GM20000 (cell line): ENCODE measurements around the gene TOLLIP.

ENCODE experiments used
- DNase-seq: peaks from one replicate; pipeline ENCODE4 v3.0.0; 2012; ENCODE audit warnings: low spot score
- TF ChIP-seq, protein P1 (sequence below): IDR thresholded peaks from 2 replicates; pipeline ENCODE4 v1.5.1; 2012; ENCODE audit warnings: mild to moderate bottlenecking, control low read depth; ENCODE audit errors: extremely low read depth, missing control alignments

TOLLIP gene

DNA sequence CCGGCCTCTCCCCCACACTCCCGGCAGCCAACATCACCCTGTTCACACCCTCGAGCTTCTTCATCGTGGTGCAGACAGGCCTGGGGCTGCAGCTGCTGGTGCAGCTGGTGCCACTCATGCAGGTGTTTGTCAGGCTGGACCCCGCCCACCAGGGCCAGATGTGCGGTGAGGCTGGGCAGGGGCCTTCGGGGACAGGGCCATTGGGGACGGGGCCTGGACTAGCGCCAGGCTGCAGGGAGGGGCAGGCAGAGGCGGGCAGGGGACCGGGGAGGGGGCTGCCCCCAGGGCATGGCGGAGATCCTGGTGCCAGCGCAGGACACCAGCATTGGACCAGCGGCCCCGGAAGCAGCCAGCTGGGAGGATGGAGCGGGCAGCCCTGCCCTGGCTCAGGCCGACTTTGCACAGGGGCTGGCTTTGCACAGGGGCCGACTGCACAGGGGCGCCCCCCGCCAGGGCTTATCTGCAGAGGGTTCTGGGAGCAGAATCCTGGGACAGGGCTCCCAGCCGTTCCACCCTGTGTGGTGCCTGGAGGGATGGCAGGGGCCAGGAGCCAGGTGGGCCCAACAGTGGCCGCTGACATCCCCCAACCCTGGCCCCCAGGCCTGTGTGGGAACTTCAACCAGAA, 77.9 kb downstream of the TOLLIP start:
- DNase-seq, result peak; percentile 32
- TF ChIP-seq, protein P1, sequence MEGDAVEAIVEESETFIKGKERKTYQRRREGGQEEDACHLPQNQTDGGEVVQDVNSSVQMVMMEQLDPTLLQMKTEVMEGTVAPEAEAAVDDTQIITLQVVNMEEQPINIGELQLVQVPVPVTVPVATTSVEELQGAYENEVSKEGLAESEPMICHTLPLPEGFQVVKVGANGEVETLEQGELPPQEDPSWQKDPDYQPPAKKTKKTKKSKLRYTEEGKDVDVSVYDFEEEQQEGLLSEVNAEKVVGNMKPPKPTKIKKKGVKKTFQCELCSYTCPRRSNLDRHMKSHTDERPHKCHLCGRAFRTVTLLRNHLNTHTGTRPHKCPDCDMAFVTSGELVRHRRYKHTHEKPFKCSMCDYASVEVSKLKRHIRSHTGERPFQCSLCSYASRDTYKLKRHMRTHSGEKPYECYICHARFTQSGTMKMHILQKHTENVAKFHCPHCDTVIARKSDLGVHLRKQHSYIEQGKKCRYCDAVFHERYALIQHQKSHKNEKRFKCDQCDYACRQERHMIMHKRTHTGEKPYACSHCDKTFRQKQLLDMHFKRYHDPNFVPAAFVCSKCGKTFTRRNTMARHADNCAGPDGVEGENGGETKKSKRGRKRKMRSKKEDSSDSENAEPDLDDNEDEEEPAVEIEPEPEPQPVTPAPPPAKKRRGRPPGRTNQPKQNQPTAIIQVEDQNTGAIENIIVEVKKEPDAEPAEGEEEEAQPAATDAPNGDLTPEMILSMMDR, result no peak

DNA sequence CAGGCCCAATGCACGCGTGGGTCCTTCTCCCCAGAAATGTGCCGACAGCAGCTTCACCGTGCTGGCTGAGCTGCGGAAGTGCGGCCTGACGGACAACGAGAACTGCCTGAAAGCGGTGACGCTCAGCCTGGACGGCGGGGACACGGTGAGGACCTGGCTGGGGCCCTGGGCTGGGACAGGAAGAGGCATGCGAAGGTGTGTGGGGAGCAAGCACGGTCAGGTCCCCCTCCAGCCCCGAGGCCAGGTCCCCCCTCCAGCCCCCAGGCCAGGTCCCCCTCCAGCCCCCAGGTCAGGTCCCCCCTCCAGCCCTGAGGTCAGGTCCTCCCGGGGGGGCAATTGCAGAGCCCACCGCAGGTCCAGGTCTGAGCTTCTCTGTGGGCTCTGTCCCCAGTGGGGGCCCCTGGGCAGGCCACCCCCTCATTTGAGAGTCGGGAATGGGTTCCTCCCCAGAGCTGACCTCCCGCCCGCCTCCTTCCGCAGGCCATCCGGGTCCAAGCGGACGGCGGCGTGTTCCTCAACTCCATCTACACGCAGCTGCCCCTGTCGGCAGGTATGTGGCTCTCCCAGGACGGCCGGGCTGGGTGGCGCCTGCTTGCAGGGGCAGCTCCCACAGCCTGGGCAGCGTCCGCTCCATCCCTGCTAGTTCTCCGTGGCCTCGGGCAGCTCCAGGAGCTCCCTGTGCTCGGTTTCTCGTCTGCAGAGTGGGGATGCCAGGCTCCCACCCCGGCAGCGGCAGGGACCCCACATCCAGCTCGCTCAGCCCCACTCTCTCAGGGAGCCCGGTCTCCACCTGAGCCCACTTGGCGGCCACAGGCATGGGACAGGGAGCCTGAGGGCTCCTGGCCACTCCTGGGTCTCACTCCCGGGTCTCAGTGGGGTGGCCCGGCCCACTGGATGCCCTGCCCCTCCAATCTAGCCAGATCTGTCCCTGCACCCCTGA, 78.7 kb downstream of the TOLLIP start:
- TF ChIP-seq, protein P1, result no peak
- peak; percentile 42 for DNase-seq

DNA sequence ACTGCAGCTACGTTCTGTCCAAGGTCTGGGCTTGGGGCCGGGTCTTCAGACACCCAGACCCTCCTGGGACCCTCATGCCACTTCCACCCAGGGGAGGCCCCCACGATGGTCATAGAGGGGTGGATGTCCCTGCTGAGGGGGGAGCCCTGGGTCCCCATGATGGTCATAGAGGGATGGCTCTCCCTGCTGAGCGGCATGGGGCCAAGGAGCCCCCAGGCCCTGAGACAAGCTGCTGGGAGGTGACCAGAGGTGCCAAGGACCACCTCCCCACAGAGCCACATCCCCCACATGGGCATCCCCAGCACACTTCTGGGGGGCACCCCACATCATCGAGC, 79.3 kb downstream of the TOLLIP start:
- peak; percentile 41 for DNase-seq
- TF ChIP-seq, protein P1, result no peak

DNA sequence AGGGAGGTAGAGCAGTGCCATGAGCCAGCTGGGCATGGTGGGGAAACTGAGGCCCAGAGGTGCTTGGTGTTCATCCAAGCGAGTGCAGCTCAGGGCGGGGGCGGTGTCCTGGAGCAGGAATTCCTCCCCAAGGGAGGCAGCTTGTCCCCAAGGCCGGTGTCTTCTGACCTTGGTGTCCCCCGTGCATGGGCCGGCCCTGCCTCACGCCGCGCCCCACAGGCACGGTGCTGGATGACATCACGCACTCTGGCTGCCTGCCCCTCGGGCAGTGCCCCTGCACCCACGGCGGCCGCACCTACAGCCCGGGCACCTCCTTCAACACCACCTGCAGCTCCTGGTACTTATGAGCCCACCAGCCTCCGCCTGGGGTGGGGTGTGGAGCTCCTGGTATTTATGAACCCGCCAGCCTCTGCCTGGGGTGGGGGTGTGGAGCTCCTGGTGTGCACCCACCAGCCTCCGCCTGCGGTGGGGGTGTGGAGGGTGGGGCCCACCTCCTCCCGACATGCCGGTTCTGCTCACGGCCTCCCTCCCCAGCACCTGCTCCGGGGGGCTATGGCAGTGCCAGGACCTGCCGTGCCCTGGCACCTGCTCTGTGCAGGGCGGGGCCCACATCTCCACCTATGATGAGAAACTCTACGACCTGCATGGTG, 79.8 kb downstream of the TOLLIP start:
- TF ChIP-seq, protein P1, result no peak
- DNase-seq, result peak; percentile 34

DNA sequence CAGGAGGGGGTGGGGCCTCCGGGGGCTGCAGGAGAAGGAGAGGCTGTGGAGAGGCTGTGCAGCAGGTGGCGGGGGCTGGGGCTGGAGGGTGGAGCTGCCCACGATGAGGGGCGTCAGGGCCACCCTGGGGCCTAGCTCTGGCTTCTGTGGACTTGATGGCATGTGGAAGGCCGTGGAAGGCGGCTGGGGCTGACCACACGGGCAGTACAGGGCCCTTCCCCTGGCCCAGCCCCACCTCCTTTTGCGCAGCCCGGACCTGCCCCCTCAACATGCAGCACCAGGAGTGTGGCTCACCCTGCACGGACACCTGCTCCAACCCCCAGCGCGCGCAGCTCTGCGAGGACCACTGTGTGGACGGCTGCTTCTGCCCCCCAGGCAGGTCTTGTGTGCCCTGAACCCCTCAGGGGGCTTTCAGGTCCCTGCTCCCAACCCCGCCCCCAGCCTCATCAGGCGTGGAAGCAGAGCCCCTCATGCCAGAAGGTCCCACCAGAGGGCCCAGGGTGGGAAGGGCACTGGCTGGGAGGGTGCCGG, 80.4 kb downstream of the TOLLIP start:
- TF ChIP-seq, protein P1, result no peak
- DNase-seq, result peak; percentile 43

DNA sequence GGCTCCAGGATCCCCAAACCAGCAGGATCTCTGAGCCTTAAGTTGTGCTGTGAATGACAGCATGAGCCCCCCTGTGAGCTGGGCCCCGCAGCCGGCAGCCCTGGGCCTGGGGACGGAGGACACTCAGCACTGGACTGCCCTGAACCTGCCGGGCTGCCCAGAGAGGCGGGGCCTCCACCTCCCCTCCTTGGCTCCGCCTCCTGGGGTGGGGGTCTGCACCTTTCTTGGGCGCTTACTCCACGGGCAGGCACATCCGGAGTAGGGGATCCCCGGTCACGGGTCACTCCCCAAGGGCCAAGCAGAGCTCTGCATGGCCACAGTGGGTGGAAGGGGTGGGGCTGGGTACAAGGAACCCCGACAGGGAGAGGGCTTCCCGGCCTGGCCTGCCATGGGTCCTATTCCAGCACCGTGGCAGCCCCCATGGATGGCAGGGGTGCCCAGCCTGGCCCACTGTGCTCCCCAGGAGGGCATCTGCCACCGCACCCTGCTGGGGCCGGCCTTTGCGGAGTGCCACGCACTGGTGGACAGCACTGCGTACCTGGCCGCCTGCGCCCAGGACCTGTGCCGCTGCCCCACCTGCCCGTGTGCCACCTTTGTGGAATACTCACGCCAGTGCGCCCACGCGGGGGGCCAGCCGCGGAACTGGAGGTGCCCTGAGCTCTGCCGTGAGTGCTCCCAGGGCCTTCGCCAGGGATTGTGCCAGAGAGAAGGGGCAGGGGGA, 81.2 kb downstream of the TOLLIP start:
- no peak for DNase-seq
- TF ChIP-seq, protein P1, result no peak
